Stimulated activated CD4-positive, alpha-beta T cell treated with anti-CD3 and anti-CD28 coated beads, Interleukin-4, amount 100 ng/mL, for 4 hours (primary cell): ENCODE data around the gene SLC25A22.

Experiments
- DNase-seq, 2 experiments: peaks; one replicate each; pipeline ENCODE4 v3.0.0-alpha.2; 2020

SLC25A22 gene

DNA sequence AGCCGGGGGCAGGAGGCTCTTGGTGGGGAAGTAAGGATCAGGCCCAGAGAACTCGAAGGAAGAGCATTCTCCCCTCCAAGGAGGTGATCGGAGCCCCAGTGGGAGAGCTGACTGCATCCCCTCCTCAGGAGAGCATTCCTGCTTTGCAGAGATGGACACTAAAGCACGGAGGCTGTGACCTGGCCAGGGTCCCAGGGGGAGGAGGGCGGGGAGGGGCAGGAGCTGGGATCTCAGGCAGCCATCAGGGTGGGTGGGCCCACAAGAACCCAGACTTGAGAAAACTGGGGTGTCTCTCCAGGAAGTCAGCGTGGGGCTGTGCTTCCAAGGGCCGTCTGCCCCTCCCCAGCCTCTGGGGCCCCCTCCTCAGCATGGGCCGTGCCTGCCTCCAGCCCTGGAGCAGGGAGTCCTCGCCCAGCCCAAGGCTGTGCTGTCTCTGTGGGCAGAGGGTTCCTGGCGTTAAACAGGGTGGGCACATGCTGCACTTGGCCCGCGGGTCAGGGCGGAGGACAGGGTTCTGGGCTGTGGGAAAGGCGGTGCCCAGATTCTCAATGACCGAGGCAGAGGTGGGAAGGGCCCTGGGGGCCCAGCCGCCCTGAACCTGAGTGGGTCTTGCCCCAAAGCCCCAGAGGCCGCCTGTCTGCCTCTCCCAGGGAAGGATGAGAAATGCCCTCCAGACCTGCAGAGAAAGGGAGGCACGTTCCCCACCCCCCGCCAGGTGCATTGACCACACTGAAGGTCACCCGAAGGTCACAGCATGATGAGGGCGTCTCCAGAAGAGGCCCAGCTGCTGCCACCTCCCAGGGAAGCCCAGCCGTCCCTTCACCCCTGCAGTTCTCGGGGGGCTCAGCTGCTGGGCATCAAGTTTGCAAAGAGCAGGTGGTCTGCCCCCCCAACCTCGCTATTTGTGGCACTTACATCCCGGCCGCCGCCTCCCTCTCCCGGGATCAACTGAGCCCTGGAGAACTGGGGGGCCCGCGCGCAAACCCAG is 8.8 kb downstream of the SLC25A22 start:
- DNase-seq: no peak

GRCh38 chr11:788009-788640 is 10.0 kb downstream of the SLC25A22 start:
- DNase-seq: no peak

GRCh38 chr11:787084-787675 is 10.9 kb downstream of the SLC25A22 start:
- no peak for DNase-seq

GRCh38 chr11:786235-787083 is 11.6 kb downstream of the SLC25A22 start:
- DNase-seq: no peak

DNA sequence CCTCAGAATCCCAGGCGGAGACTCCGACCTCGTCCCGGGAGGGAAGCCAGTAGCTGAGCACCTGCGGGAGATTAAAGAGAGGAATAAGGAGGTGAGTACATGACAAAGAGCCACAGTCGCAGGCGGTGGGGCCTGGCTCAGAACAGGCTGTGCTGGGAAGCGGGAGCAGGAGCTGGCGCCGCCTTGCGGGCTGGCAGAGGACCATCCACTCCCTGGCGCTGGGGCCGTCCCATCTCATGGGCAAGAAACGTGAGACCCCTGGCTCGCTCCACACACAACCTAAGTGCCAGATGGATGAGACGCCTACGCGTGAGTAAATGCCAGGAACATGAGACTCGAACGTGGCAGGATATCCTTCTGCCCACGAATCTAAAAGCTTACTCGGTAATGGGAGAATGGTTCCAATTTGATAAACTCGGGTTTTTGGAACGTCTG is 14.5 kb downstream of the SLC25A22 start:
- DNase-seq: peak in 1 of 2 experiments; percentile 10

DNA sequence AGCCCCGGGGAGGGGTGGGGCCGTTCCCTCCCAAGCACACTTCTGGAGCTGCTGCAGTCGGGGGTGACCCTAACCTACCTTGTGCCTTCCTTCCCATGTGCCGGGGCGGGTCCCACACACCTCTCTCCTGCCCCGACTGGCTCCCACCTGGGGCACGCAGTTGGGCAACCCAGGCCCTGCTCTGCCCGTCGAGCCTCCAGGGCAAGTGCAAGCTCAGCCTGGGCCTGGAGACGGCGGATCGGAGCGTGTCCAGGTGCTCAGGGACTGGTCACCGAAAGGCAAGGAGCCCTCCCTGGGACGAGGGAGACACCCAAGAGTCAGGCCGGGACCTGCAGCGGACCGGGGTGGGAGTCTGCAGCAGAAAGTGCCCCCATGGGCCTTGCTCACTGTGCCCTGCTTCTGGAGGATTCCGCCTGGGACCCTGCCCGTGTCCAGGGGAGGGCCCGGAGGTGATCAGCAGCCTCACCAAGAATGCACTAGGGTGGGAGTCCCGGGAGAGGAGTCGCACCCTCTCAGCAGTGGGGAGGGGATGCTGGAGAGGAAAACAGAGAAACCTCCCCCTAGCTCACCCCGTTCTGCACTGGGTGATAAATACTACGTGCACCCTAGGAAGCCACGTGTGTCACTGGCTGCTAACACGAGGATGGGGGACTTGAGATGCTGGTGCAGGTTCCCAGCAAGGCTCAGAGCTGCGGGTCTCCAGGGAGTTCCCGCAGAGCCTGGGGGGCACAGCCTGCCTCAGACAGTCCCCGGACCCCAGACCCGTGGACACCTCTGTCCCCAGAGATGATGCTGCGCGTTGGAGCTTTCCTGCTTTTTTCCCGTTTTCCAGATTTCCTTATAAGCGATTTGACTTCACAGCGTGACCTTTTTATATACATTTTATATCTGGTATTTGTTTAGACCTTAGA is 15.6 kb downstream of the SLC25A22 start:
- no peak for DNase-seq

GRCh38 chr11:779955-780532 is 18.0 kb downstream of the SLC25A22 start:
- no peak for DNase-seq

GRCh38 chr11:778976-779954 is 18.8 kb downstream of the SLC25A22 start:
- no peak for DNase-seq

GRCh38 chr11:777288-778255 is 20.5 kb downstream of the SLC25A22 start, which contains the start of gene GATD1:
Gene GATD1, minus strand, starts transcription at chr11:777487. Its CDS starts 25 bp downstream, at chr11:777462.
- DNase-seq: peak; percentile 91 to 96

DNA sequence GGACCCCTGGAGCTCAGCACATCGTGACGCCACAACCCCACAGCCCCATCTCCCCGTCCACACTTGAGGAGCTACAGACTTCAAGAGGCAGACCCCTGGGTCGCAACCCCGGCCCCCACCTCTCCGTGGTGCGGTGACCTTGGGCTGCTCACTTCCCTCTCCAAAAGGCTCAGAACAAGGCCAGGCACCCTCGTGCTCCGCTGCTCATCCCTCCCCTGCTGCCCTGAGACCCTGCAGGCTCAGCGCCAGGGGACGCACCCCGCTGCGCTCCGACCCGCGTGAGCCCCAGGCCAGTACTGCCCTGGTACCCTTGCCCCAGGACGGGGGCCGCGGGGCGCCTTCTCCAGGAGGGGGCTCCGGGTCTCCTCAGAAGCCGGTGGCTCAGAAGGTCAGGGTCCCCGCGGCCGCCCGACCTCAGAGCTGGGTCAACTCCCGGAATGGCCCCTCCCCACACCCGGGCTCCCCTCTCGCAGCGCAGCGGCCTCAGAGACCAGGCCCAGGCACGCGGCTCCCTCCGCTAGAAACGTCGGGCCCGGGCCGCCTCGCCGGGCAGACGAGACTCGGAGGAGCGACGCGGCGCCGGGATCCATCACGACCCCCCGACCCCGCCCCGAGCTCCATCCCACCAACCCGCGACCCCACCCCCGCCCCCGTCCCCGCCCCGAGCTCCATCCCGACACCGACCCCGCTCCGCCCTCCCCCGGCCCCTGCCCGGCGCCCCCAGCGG is 21.4 kb downstream of the SLC25A22 start:
- DNase-seq: no peak

GRCh38 chr11:776263-776560 is 21.9 kb downstream of the SLC25A22 start:
- no peak for DNase-seq

DNA sequence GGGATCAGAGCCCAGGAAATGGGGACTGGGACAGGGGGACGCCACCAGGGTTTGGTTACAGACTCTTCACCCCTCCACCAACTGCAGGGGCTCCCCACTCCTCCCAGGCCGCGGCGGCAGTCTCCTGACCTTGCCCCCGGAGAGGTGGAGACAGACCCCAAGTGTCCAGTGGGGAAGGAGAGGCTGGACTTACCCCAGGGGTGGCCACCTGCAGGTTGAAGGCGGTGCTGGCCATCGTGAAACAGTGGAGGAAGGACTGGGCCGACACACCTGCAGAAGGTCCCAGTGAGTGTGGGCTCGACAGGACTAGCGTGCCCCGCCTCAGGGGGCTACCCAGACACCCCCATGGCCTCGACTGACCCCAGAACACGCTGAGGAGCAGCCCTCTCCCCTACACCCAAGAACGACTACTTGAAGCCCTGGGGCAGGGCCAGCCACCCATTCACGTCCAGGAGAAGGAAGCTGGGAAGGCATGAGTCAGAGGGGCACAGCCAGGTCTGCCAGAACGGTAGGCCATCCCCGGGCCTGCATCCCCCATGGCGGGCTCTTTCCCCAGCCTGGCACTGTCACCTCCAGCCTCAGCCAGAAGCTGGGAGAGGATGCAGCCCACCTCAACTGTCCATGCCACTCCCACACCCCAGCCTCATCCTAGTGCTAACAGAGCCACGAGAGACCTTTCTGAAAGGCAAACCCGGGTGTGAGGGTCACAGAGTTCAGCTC is 23.0 kb downstream of the SLC25A22 start:
- no peak for DNase-seq

DNA sequence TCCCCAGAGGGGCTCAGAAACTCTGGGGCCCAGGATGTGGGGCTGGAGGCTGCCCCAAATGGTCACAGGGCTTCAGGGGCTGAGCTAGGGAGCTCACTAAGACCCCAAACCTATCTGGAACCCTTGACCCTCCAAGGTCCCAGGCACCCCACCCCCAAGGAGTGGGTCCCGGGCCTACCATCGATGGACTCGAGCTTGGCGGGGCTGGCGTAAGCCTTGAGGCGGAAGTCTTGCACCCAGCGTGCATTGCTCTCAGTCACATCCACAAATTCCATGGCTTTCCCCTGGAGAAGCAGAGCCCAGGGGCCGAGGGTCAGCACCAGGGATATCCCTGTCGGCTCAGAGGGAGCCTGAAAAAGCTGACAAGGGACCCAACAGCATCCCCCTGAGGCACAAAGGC is 24.3 kb downstream of the SLC25A22 start:
- no peak for DNase-seq

DNA sequence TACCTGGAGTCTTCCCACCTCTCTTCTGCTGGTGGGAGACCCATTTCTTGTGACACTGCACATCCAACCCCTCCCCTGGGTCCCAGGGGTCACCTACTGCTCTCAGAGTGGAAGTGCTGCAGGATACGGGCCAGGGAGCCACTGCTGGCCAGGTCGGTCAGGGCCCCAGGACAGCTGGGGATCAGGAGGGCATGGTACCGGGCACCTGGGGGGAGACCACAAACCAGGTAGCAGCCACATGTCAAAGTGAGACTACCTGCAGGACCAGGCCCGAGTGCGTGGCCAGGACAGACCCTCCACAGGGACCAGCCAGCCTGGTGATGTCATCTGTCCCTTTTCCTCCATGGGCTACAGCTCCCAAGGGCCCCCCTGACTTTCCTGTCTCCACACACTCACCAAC is 24.7 kb downstream of the SLC25A22 start:
- DNase-seq: no peak

DNA sequence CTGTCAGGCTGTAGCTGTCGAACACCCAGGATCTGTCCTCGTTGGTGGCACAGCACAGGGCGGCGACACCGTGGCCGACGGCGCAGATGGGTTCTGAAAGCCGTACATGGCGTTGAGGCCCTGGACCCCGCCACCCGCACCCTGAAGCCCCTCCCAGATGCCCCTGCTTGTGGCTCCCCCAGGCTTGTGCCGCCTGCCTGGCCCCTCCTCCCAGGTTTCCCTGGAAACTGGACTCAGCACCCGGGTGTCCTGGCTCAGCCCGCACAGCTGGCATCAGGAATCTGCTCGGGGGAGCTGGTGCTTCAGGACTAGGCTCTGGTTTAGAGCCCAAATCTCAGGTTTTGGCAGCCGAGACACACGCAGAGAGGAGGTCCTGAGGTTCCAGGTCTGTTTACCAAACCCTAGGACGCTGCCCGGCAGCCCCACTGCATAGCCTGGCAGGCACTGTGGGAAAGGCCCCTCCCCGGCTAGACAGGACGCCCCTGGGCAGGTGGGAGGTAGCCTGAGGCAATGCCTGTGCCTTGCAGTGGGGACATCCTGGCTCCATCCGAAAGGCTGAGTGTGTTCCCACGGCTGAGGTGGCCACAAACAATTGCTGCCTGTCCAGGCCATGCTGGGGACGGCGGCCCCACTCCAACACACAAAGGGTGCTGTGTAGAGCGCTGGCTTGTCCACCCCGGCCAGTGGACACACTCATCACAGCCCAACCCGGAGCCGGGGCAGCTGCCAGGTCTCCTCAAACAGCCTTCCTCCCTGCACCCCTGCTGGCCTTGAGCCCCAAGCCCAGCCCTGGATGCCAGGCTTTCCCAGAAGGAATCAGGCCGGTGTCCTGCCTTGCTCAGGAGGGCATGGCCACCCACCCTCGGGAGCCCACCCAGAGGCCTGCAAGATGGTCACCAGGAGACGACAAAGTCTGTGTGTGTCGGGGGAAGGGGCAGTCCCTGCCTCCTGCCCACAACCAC is 25.4 kb downstream of the SLC25A22 start:
- no peak for DNase-seq

GRCh38 chr11:771617-772204 is 26.4 kb downstream of the SLC25A22 start:
- no peak for DNase-seq
